ENCODE data around the gene STK32A. TPM values are rescaled to one million over a fixed set of nuclear protein-coding genes. Genes with fewer than 3 reads are reported as not detected.

The STK32A gene
- total RNA-seq, 1 experiment from 2014 or later = 1.3 TPM

- H3K36me3 Mint-ChIP-seq (ENCODE audit: insufficient read depth in 1 of 3, low read depth in 3 of 3) = peaks cover 0 to 6% (median 0%) of the 10 kb centered on the region in 3 experiments; a peak in 2 of 7 replicates
Measured at GRCh38 chr5:147327905-147328304, 93.1 kb downstream of the STK32A start.

More at GRCh38 chr5:147327905-147328304, 93.1 kb downstream of the STK32A start:
- H4K8ac ChIP-seq (replicated peaks; ENCODE audit: insufficient read length, low read depth, low read length) = no peak overlapping the region
- no peaks in the 10 kb centered on the region for H3K27me3 Mint-ChIP-seq (ENCODE audit: low read depth)
- no peak overlapping the region for H4K91ac ChIP-seq (ENCODE audit: insufficient read length, low read depth, low read length)
- no peak overlapping the region for H2AFZ ChIP-seq (ENCODE audit: low read length)
- H2BK120ac ChIP-seq (ENCODE audit: low read depth, low read length, poor library complexity, severe bottlenecking) = no peak overlapping the region
- H3K4me1 Mint-ChIP-seq = peaks cover 13 to 22% of the 10 kb centered on the region in 2 experiments
- H2BK5ac ChIP-seq (ENCODE audit: insufficient read length, low read length) = no peak overlapping the region
- peak overlapping the region; percentile 36 for H3K23ac ChIP-seq (ENCODE audit: insufficient read length, low read depth, low read length)
- H3K14ac ChIP-seq (ENCODE audit: insufficient read depth, low read length) = no peak overlapping the region
- no CpG with 5 or more reads among the region's 2 CpGs for WGBS (ENCODE audit: extremely low coverage, insufficient read length, low lambda C conversion rate)
- no peak overlapping the region for H3K4ac ChIP-seq (ENCODE audit: low read depth, low read length)
- no peaks in the 10 kb centered on the region for H3K23me2 ChIP-seq (ENCODE audit: insufficient read length, low read depth, low read length, poor library complexity, severe bottlenecking)
- H3K56ac ChIP-seq (ENCODE audit: insufficient read length, low read depth, low read length) = no peak overlapping the region
- H3K27me3 ChIP-seq (ENCODE audit: insufficient read depth, low read length) = no peaks in the 10 kb centered on the region
- H2AK5ac ChIP-seq (ENCODE audit: insufficient read length, low read length) = no peak overlapping the region
- DNase-seq = no peak
- H2BK20ac ChIP-seq (ENCODE audit: low read depth, low read length, poor library complexity, severe bottlenecking) = no peak overlapping the region
- H3K9me3 ChIP-seq (ENCODE audit: control insufficient read depth, low read depth, low read length) = no peaks in the 10 kb centered on the region
- no peak overlapping the region for H2BK15ac ChIP-seq (ENCODE audit: low read depth, low read length)
- no peak overlapping the region for H2BK12ac ChIP-seq (ENCODE audit: insufficient read length, low read depth, low read length)
- peaks cover 3% of the 10 kb centered on the region; the same call in 1 of the 2 replicates for H3K4me1 ChIP-seq (ENCODE audit: insufficient read depth, low read length)
- no peak overlapping the region for H4K5ac ChIP-seq (ENCODE audit: insufficient read length, low read depth, low read length)
- no peaks in the 10 kb centered on the region for H4K20me1 ChIP-seq (ENCODE audit: control insufficient read depth, insufficient read depth, insufficient read length)
- H3T11ph ChIP-seq (ENCODE audit: low read length) = no peak overlapping the region
- no peak overlapping the region for H3K4me2 ChIP-seq (ENCODE audit: insufficient read depth, insufficient read length, low read length)
- no peak overlapping the region for H3K4me3 Mint-ChIP-seq
- no peak overlapping the region for H3K18ac ChIP-seq (ENCODE audit: insufficient read length, low read depth, low read length)
- H3K27ac ChIP-seq (ENCODE audit: insufficient read length, low read depth, low read length) = no peak overlapping the region
- H3K9ac ChIP-seq (ENCODE audit: extremely low read depth, insufficient read length, low read length) = no peak overlapping the region
- H3K27ac Mint-ChIP-seq = peak overlapping the region in 1 of 3 experiments; percentile 2; a peak in 1 of 7 replicates
- H3K79me2 ChIP-seq (ENCODE audit: insufficient read depth, low read length) = no peaks in the 10 kb centered on the region
- TF ChIP-seq CTCF (conservative IDR thresholded peaks at IDR 0.05) = no peak
- no peaks in the 10 kb centered on the region for H3K9me3 Mint-ChIP-seq
- H3K79me1 ChIP-seq (ENCODE audit: insufficient read depth, low read depth, low read length, poor library complexity, severe bottlenecking) = no peaks in the 10 kb centered on the region

All from H9 (cell line).